ENCODE results near the gene TEK. TPM values are rescaled to one million over a fixed set of nuclear protein-coding genes. Genes with fewer than 3 reads are reported as not detected.

The TEK gene
- total and polyA plus RNA-seq, 3 experiments from 2014 or later, result not detected

DNA sequence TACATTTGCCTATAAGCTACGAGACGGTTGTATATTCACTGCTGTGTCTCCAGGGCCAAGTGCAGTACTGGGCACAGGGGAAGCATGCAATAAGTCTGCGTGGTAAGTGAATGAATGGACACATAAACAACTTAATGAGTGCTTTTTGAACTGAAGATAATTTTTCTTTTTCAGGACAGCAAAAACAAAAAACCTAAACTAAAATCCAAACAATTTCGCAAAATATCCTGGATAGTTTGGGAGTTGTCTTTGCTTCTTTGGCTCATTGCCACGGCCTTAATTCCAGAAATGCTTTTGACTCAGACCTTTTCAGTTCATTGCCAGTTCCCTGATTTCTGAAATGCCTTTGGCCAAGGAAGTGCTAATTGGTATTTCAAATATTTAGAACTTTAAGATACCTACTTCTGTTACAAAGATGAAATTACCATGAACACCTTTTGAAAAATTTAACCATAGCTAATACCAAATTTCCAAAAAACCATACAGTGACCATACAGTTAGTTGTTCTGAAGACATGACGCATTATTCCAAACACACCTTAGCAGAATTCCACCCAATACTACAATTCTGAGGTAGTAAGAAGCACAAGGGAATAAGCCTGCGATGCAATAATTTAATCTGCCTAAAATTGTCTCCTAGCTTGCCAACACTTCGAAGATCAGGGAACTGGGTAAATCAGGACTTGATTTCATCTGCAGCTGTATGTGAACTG is 42.8 kb downstream of the TEK start:
- Histone ChIP-seq H3K9me3 (ENCODE audit: low read length) (no peaks in the 10 kb centered on the region), H3K27me3 (ENCODE audit: insufficient read depth, low read length, poor library complexity, severe bottlenecking) (no peaks in the 10 kb centered on the region), H3K36me3 (ENCODE audit: insufficient read depth, low read length) (no peaks in the 10 kb centered on the region), H3K27ac (ENCODE audit: low read depth, low read length) (no peak overlapping the region), H3K4me1 (ENCODE audit: insufficient read depth, low read length) (no peaks in the 10 kb centered on the region), H3K4me3 (ENCODE audit: low read length) (no peak overlapping the region)
- no peak for DNase-seq
- Mint-ChIP-seq H3K27ac (peak overlapping the region in 1 of 8 donors; percentile 70), H3K9me3 (no peaks in the 10 kb centered on the region), H3K27me3 (peaks cover 1 to 6% of the 10 kb centered on the region in 2 donors), H3K4me3 (no peak overlapping the region), H3K36me3 (no peaks in the 10 kb centered on the region), H3K4me1 (no peaks in the 10 kb centered on the region)
- ChIA-PET POLR2A (no interaction called here), CTCF (no interaction called here)

DNA sequence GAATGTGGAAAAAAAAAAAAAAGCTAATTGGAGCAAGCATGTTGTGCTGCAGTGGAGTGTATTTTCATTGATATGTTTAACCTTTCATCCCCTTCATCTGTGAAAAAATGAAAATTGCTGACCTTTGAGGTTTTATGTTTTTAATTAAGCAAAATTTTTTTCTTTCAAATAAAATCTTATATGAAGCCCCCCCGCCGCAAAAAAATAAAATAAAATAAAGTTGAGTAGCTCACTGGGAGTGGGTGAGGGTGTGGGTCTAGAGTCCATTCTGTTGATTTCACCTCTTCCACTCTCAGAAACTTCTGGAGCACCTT is 43.3 kb downstream of the TEK start:
- H3K27ac Mint-ChIP-seq, result no peak overlapping the region
- no peaks in the 10 kb centered on the region for H3K36me3 Mint-ChIP-seq
- no peaks in the 10 kb centered on the region for H3K4me1 Mint-ChIP-seq
- H3K27ac ChIP-seq (ENCODE audit: low read depth, low read length), result no peak overlapping the region
- ChIA-PET POLR2A (no interaction called here), CTCF (no interaction called here)
- H3K4me1 ChIP-seq (ENCODE audit: insufficient read depth, low read length), result no peaks in the 10 kb centered on the region
- H3K4me3 ChIP-seq (ENCODE audit: low read length), result no peak overlapping the region
- H3K4me3 Mint-ChIP-seq, result no peak overlapping the region
- no peaks in the 10 kb centered on the region for H3K27me3 ChIP-seq (ENCODE audit: insufficient read depth, low read length, poor library complexity, severe bottlenecking)
- no peaks in the 10 kb centered on the region for H3K9me3 Mint-ChIP-seq
- DNase-seq, result no peak
- H3K36me3 ChIP-seq (ENCODE audit: insufficient read depth, low read length), result no peaks in the 10 kb centered on the region
- H3K27me3 Mint-ChIP-seq, result peaks cover 3 to 6% of the 10 kb centered on the region in 2 donors
- H3K9me3 ChIP-seq (ENCODE audit: low read length), result no peaks in the 10 kb centered on the region

DNA sequence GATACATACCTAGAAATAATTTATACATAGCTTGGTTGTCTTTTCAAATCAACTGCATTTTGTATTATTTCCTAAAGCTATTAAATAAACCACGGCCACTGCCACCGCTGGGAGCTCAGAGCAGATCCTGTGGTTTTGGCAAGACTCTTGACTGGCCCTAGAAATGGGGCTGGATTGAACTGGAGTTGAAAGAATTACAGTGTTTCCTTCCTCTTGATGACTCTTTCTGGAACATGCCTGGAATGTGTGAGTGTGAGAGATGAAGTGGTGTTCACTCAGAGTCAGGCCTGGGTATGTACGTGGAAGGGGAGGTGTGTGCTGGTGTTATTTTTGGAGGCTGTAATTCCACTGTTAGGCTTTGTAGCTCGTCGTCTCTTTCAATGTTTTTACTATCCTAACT is 45.9 kb downstream of the TEK start:
- ChIA-PET CTCF (no interaction called here), POLR2A (no interaction called here)
- DNase-seq, result no peak
- H3K4me3 Mint-ChIP-seq, result no peak overlapping the region
- Histone ChIP-seq H3K4me3 (ENCODE audit: low read length) (no peak overlapping the region), H3K27me3 (ENCODE audit: insufficient read depth, low read length, poor library complexity, severe bottlenecking) (no peaks in the 10 kb centered on the region), H3K36me3 (ENCODE audit: insufficient read depth, low read length) (no peaks in the 10 kb centered on the region), H3K9me3 (ENCODE audit: low read length) (no peaks in the 10 kb centered on the region), H3K27ac (ENCODE audit: low read depth, low read length) (no peak overlapping the region), H3K4me1 (ENCODE audit: insufficient read depth, low read length) (no peaks in the 10 kb centered on the region)
- H3K9me3 Mint-ChIP-seq, result no peaks in the 10 kb centered on the region
- no peaks in the 10 kb centered on the region for H3K36me3 Mint-ChIP-seq
- peaks cover 3 to 6% of the 10 kb centered on the region in 2 donors for H3K27me3 Mint-ChIP-seq
- H3K4me1 Mint-ChIP-seq, result no peaks in the 10 kb centered on the region
- no peak overlapping the region for H3K27ac Mint-ChIP-seq

DNA sequence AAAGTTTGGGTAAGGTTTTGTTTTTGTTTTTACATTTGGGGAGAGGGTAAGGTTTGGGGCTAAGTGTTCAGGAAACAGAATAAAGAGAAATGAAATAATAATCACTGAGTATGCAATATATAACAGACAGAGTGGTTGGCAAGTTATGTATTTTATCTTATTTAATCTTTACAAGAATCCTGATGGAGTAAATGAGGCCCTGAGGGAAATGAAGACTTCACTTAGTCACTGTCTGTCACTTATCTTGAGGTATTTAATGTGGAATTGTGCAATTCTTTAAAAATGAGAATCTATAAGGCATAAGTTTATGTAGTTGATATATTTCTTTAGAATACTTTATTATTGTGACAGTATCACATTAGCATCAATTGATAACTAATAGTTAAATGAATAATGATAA is 48.1 kb downstream of the TEK start:
- H3K36me3 Mint-ChIP-seq, result no peaks in the 10 kb centered on the region
- H3K27me3 ChIP-seq (ENCODE audit: insufficient read depth, low read length, poor library complexity, severe bottlenecking), result no peaks in the 10 kb centered on the region
- ChIA-PET POLR2A (no interaction called here), CTCF (no interaction called here)
- no peaks in the 10 kb centered on the region for H3K4me1 Mint-ChIP-seq
- peaks cover 3 to 6% of the 10 kb centered on the region in 2 donors for H3K27me3 Mint-ChIP-seq
- H3K4me3 ChIP-seq (ENCODE audit: low read length), result no peak overlapping the region
- H3K4me3 Mint-ChIP-seq, result no peak overlapping the region
- H3K27ac ChIP-seq (ENCODE audit: low read depth, low read length), result no peak overlapping the region
- H3K4me1 ChIP-seq (ENCODE audit: insufficient read depth, low read length), result no peaks in the 10 kb centered on the region
- DNase-seq, result no peak
- no peaks in the 10 kb centered on the region for H3K9me3 ChIP-seq (ENCODE audit: low read length)
- H3K9me3 Mint-ChIP-seq, result no peaks in the 10 kb centered on the region
- H3K27ac Mint-ChIP-seq, result no peak overlapping the region
- H3K36me3 ChIP-seq (ENCODE audit: insufficient read depth, low read length), result no peaks in the 10 kb centered on the region

DNA sequence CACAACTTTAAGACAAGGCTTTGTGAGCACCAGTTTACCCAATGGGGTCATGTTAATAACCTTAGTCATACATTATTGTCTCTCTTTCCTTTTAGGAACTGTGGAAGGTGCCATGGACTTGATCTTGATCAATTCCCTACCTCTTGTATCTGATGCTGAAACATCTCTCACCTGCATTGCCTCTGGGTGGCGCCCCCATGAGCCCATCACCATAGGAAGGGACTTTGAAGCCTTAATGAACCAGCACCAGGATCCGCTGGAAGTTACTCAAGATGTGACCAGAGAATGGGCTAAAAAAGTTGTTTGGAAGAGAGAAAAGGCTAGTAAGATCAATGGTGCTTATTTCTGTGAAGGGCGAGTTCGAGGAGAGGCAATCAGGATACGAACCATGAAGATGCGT is 48.7 kb downstream of the TEK start:
- H3K36me3 Mint-ChIP-seq, result no peaks in the 10 kb centered on the region

DNA sequence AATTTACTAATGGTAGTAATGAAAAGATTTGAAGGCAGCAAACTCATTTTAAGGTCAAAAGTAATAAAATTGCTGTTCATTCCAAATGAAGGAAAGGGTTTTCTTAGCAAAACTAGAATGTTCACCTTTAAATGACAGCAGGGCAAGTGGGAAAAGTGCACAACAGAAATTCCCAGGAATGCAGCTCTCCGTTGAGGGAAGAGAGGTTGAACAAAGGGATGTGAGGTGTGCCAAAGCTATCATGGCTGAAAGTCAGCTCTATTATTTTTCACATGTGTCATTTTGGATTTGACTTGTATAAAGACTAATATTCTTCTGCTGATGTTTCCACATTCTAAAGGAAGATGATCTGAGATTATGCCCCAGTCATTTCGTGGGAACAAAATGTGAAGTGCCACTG is 51.6 kb downstream of the TEK start:
- H3K4me1 ChIP-seq (ENCODE audit: insufficient read depth, low read length), result no peaks in the 10 kb centered on the region
- no peaks in the 10 kb centered on the region for H3K27me3 ChIP-seq (ENCODE audit: insufficient read depth, low read length, poor library complexity, severe bottlenecking)
- no peak overlapping the region for H3K4me3 ChIP-seq (ENCODE audit: low read length)
- ChIA-PET CTCF (no interaction called here), POLR2A (no interaction called here)
- Mint-ChIP-seq H3K27me3 (peaks cover 3 to 7% of the 10 kb centered on the region in 2 donors), H3K4me1 (no peaks in the 10 kb centered on the region), H3K27ac (no peak overlapping the region), H3K4me3 (no peak overlapping the region), H3K9me3 (peaks cover 0 to 3% (median 0%) of the 10 kb centered on the region in 5 donors), H3K36me3 (no peaks in the 10 kb centered on the region)
- H3K9me3 ChIP-seq (ENCODE audit: low read length), result no peaks in the 10 kb centered on the region
- H3K27ac ChIP-seq (ENCODE audit: low read depth, low read length), result no peak overlapping the region
- no peaks in the 10 kb centered on the region for H3K36me3 ChIP-seq (ENCODE audit: insufficient read depth, low read length)
- no peak for DNase-seq

More for the DNA sequence above, 48.7 kb downstream of the TEK start:
- Histone ChIP-seq H3K27ac (ENCODE audit: low read depth, low read length) (no peak overlapping the region), H3K4me3 (ENCODE audit: low read length) (no peak overlapping the region), H3K4me1 (ENCODE audit: insufficient read depth, low read length) (no peaks in the 10 kb centered on the region), H3K36me3 (ENCODE audit: insufficient read depth, low read length) (no peaks in the 10 kb centered on the region), H3K27me3 (ENCODE audit: insufficient read depth, low read length, poor library complexity, severe bottlenecking) (no peaks in the 10 kb centered on the region), H3K9me3 (ENCODE audit: low read length) (no peaks in the 10 kb centered on the region)
- no peak overlapping the region for H3K27ac Mint-ChIP-seq
- no peaks in the 10 kb centered on the region for H3K4me1 Mint-ChIP-seq
- POLR2A ChIA-PET, result no interaction called here
- no peak for DNase-seq
- CTCF ChIA-PET, result no interaction called here
- H3K27me3 Mint-ChIP-seq, result peaks cover 4 to 6% of the 10 kb centered on the region in 2 donors
- H3K4me3 Mint-ChIP-seq, result no peak overlapping the region
- no peaks in the 10 kb centered on the region for H3K9me3 Mint-ChIP-seq

DNA sequence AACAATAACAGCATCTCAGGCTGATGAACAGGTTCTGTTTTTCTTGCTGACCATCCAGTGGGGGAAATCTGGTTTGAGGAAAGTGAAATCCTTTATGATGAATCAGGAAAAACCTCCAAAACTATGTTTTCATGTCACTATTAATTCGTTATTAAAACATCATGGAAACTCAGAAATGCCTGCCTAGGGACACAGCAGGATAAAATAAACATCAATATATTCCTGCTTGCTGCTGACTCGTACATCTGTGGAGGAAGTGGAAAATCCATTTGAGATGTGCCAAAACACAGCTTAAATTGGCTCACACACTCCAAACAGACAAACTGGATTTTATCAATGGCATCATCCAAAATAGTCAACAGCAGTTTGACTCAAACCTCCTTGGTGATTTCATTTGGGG is 53.0 kb downstream of the TEK start:
- no peak overlapping the region for H3K4me3 ChIP-seq (ENCODE audit: low read length)
- Mint-ChIP-seq H3K27ac (no peak overlapping the region), H3K27me3 (peaks cover 3 to 4% of the 10 kb centered on the region in 2 donors), H3K36me3 (no peaks in the 10 kb centered on the region), H3K4me1 (no peaks in the 10 kb centered on the region), H3K9me3 (peaks cover 0 to 3% (median 0%) of the 10 kb centered on the region in 5 donors), H3K4me3 (no peak overlapping the region)
- ChIA-PET CTCF (no interaction called here), POLR2A (no interaction called here)
- no peaks in the 10 kb centered on the region for H3K9me3 ChIP-seq (ENCODE audit: low read length)
- no peaks in the 10 kb centered on the region for H3K27me3 ChIP-seq (ENCODE audit: insufficient read depth, low read length, poor library complexity, severe bottlenecking)
- H3K27ac ChIP-seq (ENCODE audit: low read depth, low read length), result no peak overlapping the region
- no peak for DNase-seq
- H3K36me3 ChIP-seq (ENCODE audit: insufficient read depth, low read length), result no peaks in the 10 kb centered on the region
- H3K4me1 ChIP-seq (ENCODE audit: insufficient read depth, low read length), result no peaks in the 10 kb centered on the region

DNA sequence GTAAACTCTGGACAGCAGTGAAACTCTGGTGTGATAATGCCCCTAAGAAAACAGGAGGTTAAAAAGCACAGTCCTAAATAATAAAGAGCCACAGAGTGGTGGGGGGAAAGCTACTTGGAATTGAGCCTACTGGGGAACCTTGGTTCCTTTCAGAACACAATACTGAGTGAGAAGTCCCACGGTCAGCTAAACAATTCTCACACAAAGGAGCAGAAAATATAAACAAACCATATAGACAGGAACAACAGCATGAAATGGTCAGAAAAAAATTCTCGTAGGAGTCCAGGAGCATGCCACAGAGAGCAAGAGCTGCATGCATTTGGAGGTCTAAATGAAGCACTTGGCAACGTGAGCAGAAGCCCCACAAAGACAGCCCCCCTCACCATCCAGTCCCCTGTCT is 56.0 kb downstream of the TEK start:
- Histone ChIP-seq H3K4me3 (ENCODE audit: low read length) (no peak overlapping the region), H3K27ac (ENCODE audit: low read depth, low read length) (no peak overlapping the region), H3K36me3 (ENCODE audit: insufficient read depth, low read length) (no peaks in the 10 kb centered on the region), H3K9me3 (ENCODE audit: low read length) (no peaks in the 10 kb centered on the region), H3K4me1 (ENCODE audit: insufficient read depth, low read length) (no peaks in the 10 kb centered on the region), H3K27me3 (ENCODE audit: insufficient read depth, low read length, poor library complexity, severe bottlenecking) (no peaks in the 10 kb centered on the region)
- Mint-ChIP-seq H3K9me3 (peaks cover 0 to 3% (median 0%) of the 10 kb centered on the region in 5 donors), H3K27me3 (peaks cover 3 to 4% of the 10 kb centered on the region in 2 donors), H3K4me1 (no peaks in the 10 kb centered on the region), H3K4me3 (no peak overlapping the region), H3K36me3 (no peaks in the 10 kb centered on the region), H3K27ac (peak overlapping the region in 1 of 8 donors; percentile 22)
- CTCF ChIA-PET, result no interaction called here
- POLR2A ChIA-PET, result no interaction called here
- no peak for DNase-seq

DNA sequence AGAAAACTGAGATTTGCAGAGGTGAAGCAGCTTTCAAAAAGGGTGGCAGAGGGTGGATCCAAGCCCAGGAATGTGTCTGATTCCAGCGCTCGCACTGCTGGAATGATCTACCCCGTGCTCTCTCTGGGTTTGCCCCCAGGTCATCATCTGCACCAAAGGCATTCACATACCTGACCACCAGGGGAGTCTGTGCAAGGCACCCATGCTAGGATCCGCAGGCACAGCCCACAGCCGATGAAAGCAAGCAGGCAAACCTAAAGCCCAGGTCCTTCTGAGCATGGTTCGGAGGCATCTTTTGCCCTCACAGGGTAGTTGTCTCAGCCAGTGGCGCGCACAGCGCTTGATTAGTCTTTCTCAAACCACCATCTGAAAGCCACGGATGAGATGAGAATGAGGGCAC is 56.6 kb downstream of the TEK start:
- Mint-ChIP-seq H3K9me3 (peaks cover 0 to 3% (median 0%) of the 10 kb centered on the region in 5 donors), H3K4me3 (no peak overlapping the region), H3K27ac (no peak overlapping the region), H3K4me1 (no peaks in the 10 kb centered on the region), H3K27me3 (peaks cover 3 to 4% of the 10 kb centered on the region in 2 donors), H3K36me3 (no peaks in the 10 kb centered on the region)
- Histone ChIP-seq H3K4me3 (ENCODE audit: low read length) (no peak overlapping the region), H3K27ac (ENCODE audit: low read depth, low read length) (no peak overlapping the region), H3K9me3 (ENCODE audit: low read length) (no peaks in the 10 kb centered on the region), H3K36me3 (ENCODE audit: insufficient read depth, low read length) (no peaks in the 10 kb centered on the region), H3K4me1 (ENCODE audit: insufficient read depth, low read length) (no peaks in the 10 kb centered on the region), H3K27me3 (ENCODE audit: insufficient read depth, low read length, poor library complexity, severe bottlenecking) (no peaks in the 10 kb centered on the region)
- DNase-seq, result no peak
- ChIA-PET POLR2A (no interaction called here), CTCF (no interaction called here)
